CD14-positive monocyte (primary cell): ENCODE data around the gene GLDN. TPM values are rescaled to one million over a fixed set of nuclear protein-coding genes. Genes with fewer than 3 reads are reported as not detected.

Experiments used
- DNase-seq, 3 donors: peaks; one replicate each; pipeline ENCODE4 v3.0.0-alpha.2; 2011 to 2022
- H2AFZ ChIP-seq: 2 replicates; pipeline ENCODE4 v1.6.0; 2012; ENCODE audit warnings: mild to moderate bottlenecking, low read depth, low read length, inconsistent platforms; ENCODE audit not compliant: insufficient read depth, poor library complexity, severe bottlenecking
- H3K27ac ChIP-seq, 2 donors: 1 replicate in 1 of 2; 2 replicates in 1 of 2; pipeline ENCODE4 v1.5.1; 2012 to 2013; ENCODE audit warnings: low read length in 2 of 2, control low read depth in 1 of 2, inconsistent platforms in 1 of 2, low read depth in 1 of 2, mild to moderate bottlenecking in 1 of 2
- H3K27me3 ChIP-seq, 2 donors: one replicate each; pipeline versions ENCODE4 v1.6.0 to v1.6.1; 2011 to 2013; ENCODE audit warnings: low read length in 2 of 2; ENCODE audit not compliant: control insufficient read depth in 2 of 2, insufficient read depth in 2 of 2
- H3K36me3 ChIP-seq, 2 donors: replicated peaks in 1 of 2; 1 replicate in 1 of 2; 2 replicates in 1 of 2; pipeline versions ENCODE4 v1.5.1 to v1.6.1; 2012 to 2013; ENCODE audit warnings: low read length in 2 of 2, control low read depth in 1 of 2, inconsistent platforms in 1 of 2, mild to moderate bottlenecking in 1 of 2; ENCODE audit not compliant: insufficient read depth in 2 of 2, control insufficient read depth in 1 of 2
- H3K4me1 ChIP-seq, 2 donors: 1 replicate in 1 of 2; 2 replicates in 1 of 2; pipeline versions ENCODE4 v1.5.1 to v1.6.1; 2012 to 2013; ENCODE audit warnings: low read length in 2 of 2, control low read depth in 1 of 2, inconsistent platforms in 1 of 2, mild to moderate bottlenecking in 1 of 2, moderate library complexity in 1 of 2; ENCODE audit not compliant: insufficient read depth in 2 of 2, control insufficient read depth in 1 of 2
- H3K4me2 ChIP-seq: replicated peaks from 2 replicates; pipeline ENCODE3; 2012; ENCODE audit warnings: low read length, moderate library complexity, mild to moderate bottlenecking; ENCODE audit not compliant: poor library complexity, severe bottlenecking; ENCODE audit errors: extremely low read depth
- H3K4me3 ChIP-seq, 3 experiments: fragments of 200-600 bp in 1 of 3; sonication (generic) in 1 of 3; replicated peaks in 1 of 3; 1 replicate in 2 of 3; 2 replicates in 1 of 3; pipeline ENCODE4 v1.5.1; 2011 to 2013; ENCODE audit warnings: low read length in 3 of 3, mild to moderate bottlenecking in 3 of 3, control low read depth in 2 of 3, low read depth in 2 of 3, inconsistent platforms in 1 of 3, moderate library complexity in 1 of 3
- H3K79me2 ChIP-seq: 2 replicates; pipeline ENCODE4 v1.6.0; 2012; ENCODE audit warnings: mild to moderate bottlenecking, control low read depth, inconsistent platforms, low read length, moderate library complexity; ENCODE audit not compliant: insufficient read depth
- H3K9ac ChIP-seq: 2 replicates; pipeline ENCODE4 v1.6.0; 2017; ENCODE audit warnings: low read length, mild to moderate bottlenecking; ENCODE audit not compliant: insufficient read depth, poor library complexity, severe bottlenecking
- H3K9me3 ChIP-seq, 2 donors: replicated peaks in 1 of 2; 1 replicate in 1 of 2; 2 replicates in 1 of 2; pipeline versions ENCODE4 v1.5.1 to v1.6.1; 2012 to 2013; ENCODE audit warnings: low read length in 2 of 2, control low read depth in 1 of 2; ENCODE audit not compliant: control insufficient read depth in 1 of 2, insufficient read depth in 1 of 2
- H4K20me1 ChIP-seq: 2 replicates; pipeline ENCODE4 v1.6.0; 2012; ENCODE audit warnings: mild to moderate bottlenecking, low read length, control low read depth, moderate library complexity; ENCODE audit not compliant: insufficient read depth
- H3K27ac Mint-ChIP-seq, 7 donors: one replicate each; pipeline ENCODE4 v1.8.0; 2020; ENCODE audit warnings: mild to moderate bottlenecking in 7 of 7, mixed read lengths in 7 of 7, moderate library complexity in 6 of 7, inconsistent platforms in 2 of 7
- H3K27me3 Mint-ChIP-seq, 3 donors: one replicate each; pipeline ENCODE4 v1.8.0; 2021 to 2022; ENCODE audit warnings: low read depth in 3 of 3, mild to moderate bottlenecking in 3 of 3, mixed read lengths in 3 of 3, moderate library complexity in 3 of 3, inconsistent platforms in 1 of 3
- H3K36me3 Mint-ChIP-seq, 2 donors: one replicate each; pipeline ENCODE4 v1.8.0; 2020; ENCODE audit warnings: mixed read lengths in 2 of 2, inconsistent platforms in 1 of 2, mild to moderate bottlenecking in 1 of 2
- H3K4me1 Mint-ChIP-seq: one replicate; pipeline ENCODE4 v1.8.0; 2020; ENCODE audit warnings: mild to moderate bottlenecking, mixed read lengths
- H3K4me3 Mint-ChIP-seq, 2 donors: one replicate each; pipeline ENCODE4 v1.8.0; 2020; ENCODE audit warnings: mild to moderate bottlenecking in 2 of 2, mixed read lengths in 2 of 2, moderate library complexity in 1 of 2
- H3K9me3 Mint-ChIP-seq, 7 donors: one replicate each; pipeline ENCODE4 v1.8.0; 2020 to 2022; ENCODE audit warnings: mixed read lengths in 7 of 7, mild to moderate bottlenecking in 6 of 7, moderate library complexity in 6 of 7, inconsistent platforms in 2 of 7
- WGBS: methylation state at CpG from one replicate; pipeline ENCODE4 v1.1.5; 2013; ENCODE audit warnings: missing lambda C conversion rate; ENCODE audit not compliant: insufficient coverage; 5-methylcytosine and 5-hydroxymethylcytosine counted together
- intact Hi-C, 2 donors: fragments of 100-400 bp; cut with micrococcal nuclease; formaldehyde crosslinking; loops; one replicate each; pipeline versions ENCODE4 v1.15.0 to v1.15.1; 2023
- polyA plus RNA-seq, 3 donors: library from polyadenylated mRNA; depleted of rRNA in 1 of 3; unstranded in 2 of 3; stranded (reverse) in 1 of 3; fragments of 300-500 nt in 2 of 3; fragments of >200 nt in 1 of 3; fragmentation: Illumina TruSeq in 2 of 3; gene quantifications; 1 replicate in 2 of 3; 2 replicates in 1 of 3; pipeline ENCODE4 v1.2.3, GENCODE V29; 2012 to 2021
- TF ChIP-seq, protein P1 (sequence below): fragments of 200-600 bp; IDR thresholded peaks from one replicate; pipeline ENCODE4 v1.8.0; 2022; ENCODE audit warnings: antibody characterized with exemption, mild to moderate bottlenecking

GLDN gene
- polyA plus RNA-seq, 3 donors, result 0.04 TPM; not detected in 2

DNA sequence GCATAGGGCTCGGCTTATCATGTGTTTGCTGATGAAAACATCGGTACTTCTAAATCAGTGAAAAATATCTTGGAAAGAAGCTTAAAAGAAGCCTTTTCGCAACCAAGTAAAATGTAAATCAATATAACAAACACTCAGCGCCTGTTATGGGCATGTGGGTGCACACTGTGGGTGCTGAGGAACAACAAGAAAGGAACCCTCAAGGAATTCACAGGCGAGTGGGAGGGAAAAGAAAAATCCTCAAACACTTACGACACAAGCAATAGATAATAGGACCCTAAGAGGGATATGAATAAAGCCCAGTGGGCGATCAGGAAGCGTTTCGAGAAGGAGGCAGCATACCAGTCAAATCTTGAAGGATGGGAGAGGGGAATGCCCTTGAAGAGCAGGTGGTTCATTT is 21.9 kb downstream of the GLDN start:
- no peak overlapping the region for H3K27ac Mint-ChIP-seq
- TF ChIP-seq, protein P1, sequence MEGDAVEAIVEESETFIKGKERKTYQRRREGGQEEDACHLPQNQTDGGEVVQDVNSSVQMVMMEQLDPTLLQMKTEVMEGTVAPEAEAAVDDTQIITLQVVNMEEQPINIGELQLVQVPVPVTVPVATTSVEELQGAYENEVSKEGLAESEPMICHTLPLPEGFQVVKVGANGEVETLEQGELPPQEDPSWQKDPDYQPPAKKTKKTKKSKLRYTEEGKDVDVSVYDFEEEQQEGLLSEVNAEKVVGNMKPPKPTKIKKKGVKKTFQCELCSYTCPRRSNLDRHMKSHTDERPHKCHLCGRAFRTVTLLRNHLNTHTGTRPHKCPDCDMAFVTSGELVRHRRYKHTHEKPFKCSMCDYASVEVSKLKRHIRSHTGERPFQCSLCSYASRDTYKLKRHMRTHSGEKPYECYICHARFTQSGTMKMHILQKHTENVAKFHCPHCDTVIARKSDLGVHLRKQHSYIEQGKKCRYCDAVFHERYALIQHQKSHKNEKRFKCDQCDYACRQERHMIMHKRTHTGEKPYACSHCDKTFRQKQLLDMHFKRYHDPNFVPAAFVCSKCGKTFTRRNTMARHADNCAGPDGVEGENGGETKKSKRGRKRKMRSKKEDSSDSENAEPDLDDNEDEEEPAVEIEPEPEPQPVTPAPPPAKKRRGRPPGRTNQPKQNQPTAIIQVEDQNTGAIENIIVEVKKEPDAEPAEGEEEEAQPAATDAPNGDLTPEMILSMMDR, result no peak
- Histone ChIP-seq H3K27me3 (peaks cover 2% of the 10 kb centered on the region in 2 donors), H3K79me2 (no peaks in the 10 kb centered on the region), H3K4me1 (peaks cover 0 to 8% of the 10 kb centered on the region in 2 donors), H3K9me3 (no peaks in the 10 kb centered on the region), H3K27ac (no peak overlapping the region), H4K20me1 (no peaks in the 10 kb centered on the region), H3K9ac (no peak overlapping the region), H3K36me3 (no peaks in the 10 kb centered on the region), H3K4me3 (no peak overlapping the region), H3K4me2 (no peak overlapping the region), H2AFZ (no peak overlapping the region)
- no peaks in the 10 kb centered on the region for H3K36me3 Mint-ChIP-seq
- peaks cover 3 to 4% (median 3%) of the 10 kb centered on the region in 3 donors for H3K27me3 Mint-ChIP-seq
- H3K9me3 Mint-ChIP-seq, result peaks cover 0 to 3% (median 0%) of the 10 kb centered on the region in 7 donors
- no peak overlapping the region for H3K4me3 Mint-ChIP-seq
- 100% methylated on average over 2 of the region's 9 CpGs for whole genome bisulfite sequencing
- DNase-seq, result no peak
- intact Hi-C loops, result no loop called here
- H3K4me1 Mint-ChIP-seq, result peaks cover 13% of the 10 kb centered on the region

DNA sequence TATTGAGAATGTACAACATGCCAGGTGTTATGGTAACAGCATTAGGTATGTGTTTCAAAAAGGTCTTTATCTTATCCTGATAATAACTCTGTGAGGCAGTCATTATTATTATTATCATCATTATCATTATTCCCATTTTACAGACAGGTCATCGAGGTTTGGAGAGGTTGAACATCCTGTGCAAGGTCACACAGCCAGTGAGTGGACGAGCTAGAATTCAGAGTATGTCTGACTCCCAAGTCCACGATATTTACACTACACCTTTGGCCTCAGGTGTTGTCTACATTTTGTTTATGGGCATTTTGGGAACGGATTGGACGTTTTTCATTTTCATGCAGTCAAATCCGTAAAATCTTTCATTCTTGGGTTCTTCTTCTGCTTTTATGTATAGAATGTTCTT is 24.0 kb downstream of the GLDN start:
- no peak overlapping the region for H3K27ac Mint-ChIP-seq
- no peak overlapping the region for H3K4me3 Mint-ChIP-seq
- H3K4me1 Mint-ChIP-seq, result peaks cover 2% of the 10 kb centered on the region
- Histone ChIP-seq H3K4me3 (no peak overlapping the region), H3K79me2 (no peaks in the 10 kb centered on the region), H3K9me3 (no peaks in the 10 kb centered on the region), H3K9ac (no peak overlapping the region), H4K20me1 (no peaks in the 10 kb centered on the region), H3K27me3 (peaks cover 2% of the 10 kb centered on the region in 2 donors), H2AFZ (no peak overlapping the region), H3K27ac (no peak overlapping the region), H3K4me1 (no peaks in the 10 kb centered on the region), H3K36me3 (no peaks in the 10 kb centered on the region), H3K4me2 (no peak overlapping the region)
- no peak for DNase-seq
- no peaks in the 10 kb centered on the region for H3K36me3 Mint-ChIP-seq
- TF ChIP-seq, protein P1, result no peak
- H3K27me3 Mint-ChIP-seq, result peaks cover 3 to 4% (median 3%) of the 10 kb centered on the region in 3 donors
- intact Hi-C loops, result no loop called here
- WGBS, result no CpG with 5 or more reads among the region's 6 CpGs
- H3K9me3 Mint-ChIP-seq, result no peaks in the 10 kb centered on the region
